HG03066 (cell line): ENCODE measurements around the gene RPRD1B.

Experiments
- ATAC-seq: cut with Tn5 transposase; IDR thresholded peaks from one replicate; pipeline ENCODE4 v1.9.1; 2021; ENCODE audit warnings: low read depth; ENCODE audit not compliant: unreplicated experiment

Gene RPRD1B

GRCh38 chr20:38115896-38116295 lies 82.3 kb downstream of the RPRD1B start:
- ATAC-seq = no peak

- ATAC-seq = no peak
Observed at GRCh38 chr20:38116409-38117165, 83.0 kb downstream of the RPRD1B start.

GRCh38 chr20:38117205-38117604 lies 83.7 kb downstream of the RPRD1B start:
- ATAC-seq = no peak

GRCh38 chr20:38117635-38118034 lies 84.1 kb downstream of the RPRD1B start:
- ATAC-seq = no peak

- no peak for ATAC-seq
Observed at GRCh38 chr20:38119446-38119845, 85.9 kb downstream of the RPRD1B start.

- no peak for ATAC-seq
Observed at GRCh38 chr20:38120625-38120988, 87.1 kb downstream of the RPRD1B start.

GRCh38 chr20:38121741-38122140 lies 88.2 kb downstream of the RPRD1B start:
- no peak for ATAC-seq

GRCh38 chr20:38123021-38123587 lies 89.6 kb downstream of the RPRD1B start:
- no peak for ATAC-seq

- no peak for ATAC-seq
Observed at GRCh38 chr20:38125157-38126056, 91.9 kb downstream of the RPRD1B start.

- no peak for ATAC-seq
Observed at GRCh38 chr20:38126146-38126921, 92.8 kb downstream of the RPRD1B start.

GRCh38 chr20:38126932-38127621 lies 93.5 kb downstream of the RPRD1B start:
- ATAC-seq = no peak

- no peak for ATAC-seq
Observed at GRCh38 chr20:38127920-38128528, 94.5 kb downstream of the RPRD1B start.

- no peak for ATAC-seq
Observed at GRCh38 chr20:38128691-38129090, 95.1 kb downstream of the RPRD1B start.

GRCh38 chr20:38129248-38129865 lies 95.8 kb downstream of the RPRD1B start:
- ATAC-seq = no peak

GRCh38 chr20:38129893-38130609 lies 96.5 kb downstream of the RPRD1B start:
- no peak for ATAC-seq

GRCh38 chr20:38130687-38131587 lies 97.4 kb downstream of the RPRD1B start:
- no peak for ATAC-seq

GRCh38 chr20:38131588-38132121 lies 98.1 kb downstream of the RPRD1B start:
- no peak for ATAC-seq
